Hypothalamus (tissue), 51 donors: ENCODE measurements around the gene PPP2R5B.
"Not testable (repeated sequence)": the region's sequence is repeated elsewhere in the genome, so short reads cannot be mapped to it uniquely, and the experiment has no call there.

ENCODE experiments used
- DNase-seq, 51 donors: peaks; one replicate each; lab custom pipeline; 2025; lab: John Stamatoyannopoulos, UW

The PPP2R5B gene

DNA sequence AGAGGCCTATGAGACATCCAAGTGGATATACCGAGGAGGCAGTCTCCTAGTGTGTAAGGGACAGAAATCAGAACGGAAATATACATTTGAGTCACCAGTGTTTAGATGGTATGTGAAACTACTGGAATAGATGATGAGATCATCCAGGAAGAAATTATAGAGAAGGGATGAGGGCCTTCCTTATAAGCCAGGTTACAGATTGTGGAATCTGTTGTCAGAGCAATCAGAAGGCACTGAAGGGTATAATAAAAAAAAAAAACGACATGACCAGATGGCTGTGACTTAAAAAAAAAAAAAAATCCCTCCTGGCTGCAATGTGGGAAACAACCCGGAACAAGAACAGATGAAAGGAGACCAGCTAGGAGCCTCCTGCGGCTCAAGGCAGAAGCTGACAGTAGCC lies 44.7 kb downstream of the PPP2R5B start:
- DNase-seq = no peak

DNA sequence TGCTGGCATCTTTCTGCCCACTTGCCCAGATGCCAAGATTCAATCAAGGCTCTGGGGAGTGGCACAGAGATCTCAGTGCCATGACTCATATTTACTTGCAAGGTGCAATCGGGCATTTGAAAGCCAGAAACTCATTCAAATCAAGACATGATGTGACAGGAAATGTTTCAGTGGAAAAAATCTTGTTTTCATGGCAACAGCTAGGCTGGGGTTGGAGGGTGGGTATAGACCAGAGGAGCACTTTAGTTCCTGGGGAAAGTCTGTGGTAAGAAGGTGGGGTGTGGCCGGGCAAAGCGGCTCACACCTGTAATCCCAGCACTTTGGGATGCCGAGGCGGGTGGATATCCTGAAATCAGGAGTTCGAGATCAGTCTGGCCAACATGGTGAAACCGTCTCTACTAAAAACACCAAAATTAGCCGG lies 46.3 kb downstream of the PPP2R5B start:
- DNase-seq = no peak

DNA sequence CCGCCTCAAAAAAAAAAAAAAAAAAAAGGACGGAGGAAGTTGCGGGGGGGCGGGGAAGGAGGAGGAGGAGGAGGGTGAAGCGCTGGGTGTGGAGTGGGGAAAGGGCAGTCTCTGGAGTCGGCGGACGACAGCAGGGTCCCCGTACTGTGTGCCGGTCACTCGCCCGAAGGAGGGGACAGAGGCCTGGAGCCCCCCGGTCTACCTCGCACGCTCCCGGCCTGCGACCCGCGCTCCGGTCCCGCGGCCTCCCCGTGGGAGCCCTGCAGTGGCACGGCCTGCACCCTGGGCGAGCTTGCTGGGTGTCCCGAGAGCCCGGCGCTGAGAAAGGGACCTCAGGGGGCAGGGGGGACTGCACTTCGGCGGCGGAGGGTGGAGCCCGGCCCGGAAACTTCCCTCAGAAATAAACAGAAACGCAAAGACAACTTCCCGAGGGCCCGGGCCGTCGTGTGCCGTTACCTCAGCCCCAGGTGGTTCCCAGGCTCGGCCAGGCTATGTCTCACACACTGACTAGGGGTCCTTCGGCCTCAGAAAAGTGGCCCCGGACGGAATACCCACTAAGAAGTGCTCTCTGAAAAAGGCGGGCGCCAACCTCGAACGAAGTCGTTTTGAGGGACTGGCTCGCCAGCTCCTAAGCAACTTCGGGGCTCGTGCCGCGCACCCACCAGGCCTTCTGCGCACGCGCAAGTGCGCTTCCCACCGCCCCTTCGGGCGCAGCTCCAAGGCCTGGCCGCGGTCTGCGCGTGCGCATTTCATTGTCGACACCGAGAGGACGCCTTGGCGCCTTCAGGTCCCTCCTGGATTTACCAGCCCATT lies 47.1 kb downstream of the PPP2R5B start, which contains the start of gene MAJIN:
Gene MAJIN, minus strand, starts transcription at position 688 of the 813 bp plus-strand sequence. CDS start 12,703 bp downstream, outside the sequence.
- peak in 45 of 51 donors; percentile 10 to 76 (median 44) for DNase-seq

DNA sequence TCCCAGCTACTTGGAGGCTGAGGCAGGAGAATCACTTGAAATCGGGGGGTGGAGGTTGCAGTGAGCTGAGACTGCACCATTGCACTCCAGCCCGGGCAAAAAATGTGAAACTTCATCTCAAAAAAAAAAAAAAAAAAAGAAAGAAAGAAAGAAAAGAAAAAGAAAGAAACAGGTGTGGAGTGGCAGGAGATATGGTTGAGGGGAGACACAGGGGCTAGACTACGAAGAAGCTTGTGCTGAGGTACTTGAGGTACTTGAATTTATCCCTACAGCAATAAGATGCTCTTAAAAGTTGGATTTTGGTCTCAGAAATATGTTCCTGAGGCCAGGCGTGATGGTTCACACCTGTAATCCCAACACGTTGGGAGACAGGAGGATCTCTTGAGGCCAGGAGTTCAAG lies 49.6 kb downstream of the PPP2R5B start:
- DNase-seq = no peak

DNA sequence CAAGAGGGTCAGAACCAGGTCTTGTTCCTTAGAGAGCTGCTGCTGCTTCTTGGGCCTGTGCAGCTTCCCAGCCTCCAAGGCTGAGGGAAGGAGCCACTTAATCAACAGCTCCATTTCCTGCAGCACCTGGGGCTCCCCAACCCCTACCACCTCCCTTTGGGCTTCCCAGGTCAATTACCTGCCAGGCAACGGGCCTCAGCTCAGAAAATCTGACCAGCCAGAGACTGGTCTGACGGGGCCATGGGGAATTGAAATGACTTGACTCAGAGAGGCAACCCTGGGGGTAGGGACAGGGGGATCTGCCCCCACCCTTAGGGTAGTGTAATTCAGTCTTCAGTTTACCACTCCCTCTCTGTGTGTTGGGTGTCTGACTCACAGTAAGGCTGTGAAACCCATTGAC lies 52.2 kb downstream of the PPP2R5B start:
- no peak for DNase-seq

DNA sequence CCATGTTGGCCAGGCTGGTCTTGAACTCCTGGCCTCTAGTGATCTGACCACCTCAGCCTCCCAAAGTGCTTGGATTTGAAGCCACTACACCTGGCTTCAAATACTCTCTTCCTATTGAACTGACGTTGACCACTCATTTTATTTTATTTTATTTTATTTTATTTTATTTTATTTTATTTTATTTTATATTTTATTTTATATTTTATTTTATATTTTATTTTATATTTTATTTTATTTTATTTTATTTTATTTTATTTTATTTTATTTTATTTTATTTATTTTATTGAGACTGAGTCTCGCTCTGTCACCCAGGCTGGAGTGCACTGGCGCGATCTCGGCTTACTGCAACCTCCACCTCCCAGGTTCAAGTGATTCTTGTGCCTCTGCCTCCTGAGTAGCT lies 58.9 kb downstream of the PPP2R5B start:
- DNase-seq = not testable (repeated sequence)
